Astrocyte of the spinal cord (primary cell): ENCODE results near the gene UNC13C.
A peak's percentile ranks its signal among the peaks of the same experiment; 100 is the strongest.

ENCODE experiments used
- DNase-seq: peaks from one replicate; pipeline ENCODE4 v3.0.0; 2011; ENCODE audit warnings: low read depth, low spot score
- H3K4me3 ChIP-seq: 2 replicates; pipeline ENCODE4 v1.5.1; 2011; ENCODE audit warnings: low read depth, mild to moderate bottlenecking, low read length, moderate library complexity
- in situ Hi-C: cut with HindIII; loops from 2 replicates; pipeline ENCODE4 v1.10.0; 2017; ENCODE audit warnings: low sequenced_read_pairs
- TF ChIP-seq, protein P1 (sequence below): IDR thresholded peaks from 2 replicates; pipeline ENCODE4 v1.5.1; 2012; ENCODE audit warnings: low read depth, mild to moderate bottlenecking, low read length, inconsistent platforms

UNC13C gene

GRCh38 chr15:54066403-54066802, 88.2 kb downstream of the UNC13C start:
- no peak overlapping the region for H3K4me3 ChIP-seq
- TF ChIP-seq, protein P1, sequence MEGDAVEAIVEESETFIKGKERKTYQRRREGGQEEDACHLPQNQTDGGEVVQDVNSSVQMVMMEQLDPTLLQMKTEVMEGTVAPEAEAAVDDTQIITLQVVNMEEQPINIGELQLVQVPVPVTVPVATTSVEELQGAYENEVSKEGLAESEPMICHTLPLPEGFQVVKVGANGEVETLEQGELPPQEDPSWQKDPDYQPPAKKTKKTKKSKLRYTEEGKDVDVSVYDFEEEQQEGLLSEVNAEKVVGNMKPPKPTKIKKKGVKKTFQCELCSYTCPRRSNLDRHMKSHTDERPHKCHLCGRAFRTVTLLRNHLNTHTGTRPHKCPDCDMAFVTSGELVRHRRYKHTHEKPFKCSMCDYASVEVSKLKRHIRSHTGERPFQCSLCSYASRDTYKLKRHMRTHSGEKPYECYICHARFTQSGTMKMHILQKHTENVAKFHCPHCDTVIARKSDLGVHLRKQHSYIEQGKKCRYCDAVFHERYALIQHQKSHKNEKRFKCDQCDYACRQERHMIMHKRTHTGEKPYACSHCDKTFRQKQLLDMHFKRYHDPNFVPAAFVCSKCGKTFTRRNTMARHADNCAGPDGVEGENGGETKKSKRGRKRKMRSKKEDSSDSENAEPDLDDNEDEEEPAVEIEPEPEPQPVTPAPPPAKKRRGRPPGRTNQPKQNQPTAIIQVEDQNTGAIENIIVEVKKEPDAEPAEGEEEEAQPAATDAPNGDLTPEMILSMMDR = no peak
- in situ Hi-C loops = no loop called here
- no peak for DNase-seq

- no peak overlapping the region for H3K4me3 ChIP-seq
- TF ChIP-seq, protein P1 = peak; percentile 59
- no peak for DNase-seq
- in situ Hi-C loops = no loop called here
These were observed 104.7 kb downstream of the UNC13C start for GRCh38 chr15:54082836-54083492.

DNA sequence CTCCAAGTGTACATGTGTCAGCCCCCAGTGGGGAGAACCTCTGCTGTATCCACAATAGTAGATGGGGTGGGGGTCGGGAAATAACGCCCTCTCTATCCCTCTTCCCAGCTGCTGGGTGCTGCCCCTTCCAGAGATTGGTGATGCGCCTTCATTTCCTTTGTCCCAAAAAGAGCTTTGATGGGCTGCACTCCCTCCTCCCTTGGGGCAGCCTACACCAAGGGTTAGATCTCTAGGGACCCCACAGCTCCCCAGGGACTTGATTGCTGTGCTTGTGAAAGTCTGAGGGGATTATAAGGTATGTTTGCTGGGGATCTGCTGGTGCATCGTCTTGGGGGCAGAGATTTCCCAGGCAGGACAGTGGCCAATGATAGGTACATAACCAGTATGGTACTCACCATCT, 105.3 kb downstream of the UNC13C start:
- DNase-seq = no peak
- TF ChIP-seq, protein P1 = no peak
- in situ Hi-C loops = no loop called here
- H3K4me3 ChIP-seq = no peak overlapping the region

GRCh38 chr15:54083991-54084390, 105.8 kb downstream of the UNC13C start:
- in situ Hi-C loops = no loop called here
- no peak overlapping the region for H3K4me3 ChIP-seq
- TF ChIP-seq, protein P1 = no peak
- DNase-seq = no peak

DNA sequence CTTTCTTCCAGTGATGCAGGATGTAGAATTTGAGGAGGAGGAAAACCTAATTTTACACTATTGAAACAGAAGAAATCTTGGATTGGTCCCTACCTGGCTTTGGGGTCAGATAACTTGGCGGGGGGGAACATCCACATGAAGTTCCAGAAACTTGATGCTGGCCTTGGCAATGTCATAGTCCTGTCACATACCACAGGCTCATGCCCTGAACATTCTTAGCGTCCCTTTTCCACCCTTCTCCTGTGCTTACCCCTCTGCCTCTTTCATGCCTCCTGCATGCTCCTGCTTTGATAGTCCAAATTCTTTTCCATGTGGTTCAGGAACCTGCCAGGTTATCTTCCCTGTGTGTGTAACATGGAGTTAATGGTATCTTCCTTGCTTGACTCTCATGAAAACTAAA, 110.6 kb downstream of the UNC13C start:
- in situ Hi-C loops = no loop called here
- no peak for DNase-seq
- TF ChIP-seq, protein P1 = no peak
- no peak overlapping the region for H3K4me3 ChIP-seq

- TF ChIP-seq, protein P1 = no peak
- in situ Hi-C loops = no loop called here
- H3K4me3 ChIP-seq = no peak overlapping the region
- DNase-seq = no peak
These were observed 111.5 kb downstream of the UNC13C start for GRCh38 chr15:54089776-54090175.
